Neutrophil (primary cell): ENCODE measurements around the gene MYL4.

Experiments
- H3K27ac ChIP-seq: fragments of 200-600 bp; sonication (generic); 2 replicates; pipeline ENCODE4 v1.5.1; 2016; ENCODE audit warnings: mild to moderate bottlenecking, moderate library complexity
- H3K27me3 ChIP-seq: fragments of 200-600 bp; sonication (generic); 2 replicates; pipeline ENCODE4 v1.6.0; 2016; ENCODE audit warnings: mild to moderate bottlenecking
- H3K36me3 ChIP-seq: fragments of 200-600 bp; sonication (generic); 2 replicates; pipeline ENCODE4 v1.5.1; 2017
- H3K4me1 ChIP-seq, 2 experiments: fragments of 200-600 bp in 1 of 2; sonication (generic) in 1 of 2; 1 replicate in 1 of 2; 2 replicates in 1 of 2; pipeline versions ENCODE4 v1.5.1 to v1.6.1; 2013 to 2016; ENCODE audit warnings: low read depth in 1 of 2, low read length in 1 of 2, mild to moderate bottlenecking in 1 of 2, moderate library complexity in 1 of 2; ENCODE audit not compliant: control insufficient read depth in 1 of 2, insufficient read depth in 1 of 2
- H3K4me3 ChIP-seq, 2 experiments: fragments of 200-600 bp in 1 of 2; sonication (generic) in 1 of 2; 1 replicate in 1 of 2; 2 replicates in 1 of 2; pipeline ENCODE4 v1.5.1; 2013 to 2016; ENCODE audit warnings: low read depth in 1 of 2, low read length in 1 of 2, mild to moderate bottlenecking in 1 of 2, moderate library complexity in 1 of 2
- H3K9me3 ChIP-seq: fragments of 200-600 bp; sonication (generic); 2 replicates; pipeline ENCODE4 v1.5.1; 2016
- CTCF ChIP-seq: fragments of 200-600 bp; sonication (generic); IDR thresholded peaks from 2 replicates; pipeline ENCODE4 v1.5.1; 2016; ENCODE audit warnings: antibody characterized with exemption

The MYL4 gene

GRCh38 chr17:47239967-47240651, 31.0 kb downstream of the MYL4 start:
- Histone ChIP-seq H3K27ac (no peak overlapping the region), H3K9me3 (no peaks in the 10 kb centered on the region), H3K27me3 (peaks cover 4% of the 10 kb centered on the region), H3K4me3 (no peak overlapping the region), H3K4me1 (peaks cover 0 to 3% of the 10 kb centered on the region in 2 experiments), H3K36me3 (no peaks in the 10 kb centered on the region)
- TF ChIP-seq CTCF, result no peak

GRCh38 chr17:47240806-47241205, 31.7 kb downstream of the MYL4 start:
- H3K36me3 ChIP-seq, result no peaks in the 10 kb centered on the region
- H3K9me3 ChIP-seq, result no peaks in the 10 kb centered on the region
- peaks cover 11% of the 10 kb centered on the region for H3K27me3 ChIP-seq
- no peak overlapping the region for H3K4me3 ChIP-seq
- H3K4me1 ChIP-seq, result peaks cover 0 to 3% of the 10 kb centered on the region in 2 experiments
- TF ChIP-seq CTCF, result no peak
- H3K27ac ChIP-seq, result no peak overlapping the region

GRCh38 chr17:47242648-47243047, 33.5 kb downstream of the MYL4 start:
- no peak overlapping the region for H3K4me3 ChIP-seq
- H3K36me3 ChIP-seq, result no peaks in the 10 kb centered on the region
- TF ChIP-seq CTCF, result no peak
- peaks cover 16% of the 10 kb centered on the region for H3K27me3 ChIP-seq
- no peak overlapping the region for H3K27ac ChIP-seq
- H3K9me3 ChIP-seq, result no peaks in the 10 kb centered on the region
- H3K4me1 ChIP-seq, result peaks cover 0 to 3% of the 10 kb centered on the region in 2 experiments

DNA sequence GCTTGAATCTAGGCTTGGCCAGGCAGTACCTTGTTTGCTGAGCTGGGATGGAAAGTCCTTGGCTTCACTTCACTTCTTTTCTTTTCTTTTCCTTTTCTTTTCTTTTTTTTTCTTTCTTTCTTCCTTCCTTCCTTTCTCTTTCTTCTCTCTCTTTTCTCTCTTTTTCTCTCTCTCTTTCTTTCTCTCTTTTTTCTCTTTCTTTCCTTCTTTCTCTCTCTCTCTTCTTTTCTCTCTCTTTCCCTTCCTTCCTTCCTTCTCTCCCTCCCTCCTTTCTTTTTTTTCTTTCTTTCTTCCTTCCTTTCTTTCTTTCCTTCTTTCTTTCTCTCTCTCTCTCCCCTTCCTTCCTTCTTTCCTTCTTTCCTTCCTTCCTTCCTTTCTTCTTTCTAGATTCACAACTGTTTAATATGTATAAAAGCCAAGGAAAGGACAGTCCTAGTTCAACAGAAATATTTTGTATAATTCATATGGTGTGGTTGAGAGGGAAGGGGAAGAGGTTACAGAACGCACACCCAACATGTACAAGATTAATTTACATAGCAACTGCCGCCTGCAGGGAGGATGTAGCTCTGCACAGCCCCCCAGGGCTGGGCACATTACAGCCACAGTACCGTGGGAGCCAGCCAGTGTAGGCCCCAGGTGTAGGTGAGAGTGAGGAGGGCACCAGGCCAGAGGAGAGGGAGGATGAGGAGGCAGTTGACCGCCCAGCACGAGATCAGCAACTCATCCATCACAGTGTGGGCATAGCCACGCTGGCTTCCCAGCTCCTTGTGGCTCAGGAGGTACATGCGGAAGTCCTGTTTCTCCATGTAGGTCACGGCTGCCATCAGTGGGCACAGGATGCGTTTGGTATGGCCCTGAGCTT, 34.8 kb downstream of the MYL4 start:
- peaks cover 25% of the 10 kb centered on the region for H3K27me3 ChIP-seq
- no peak overlapping the region for H3K4me3 ChIP-seq
- no peaks in the 10 kb centered on the region for H3K36me3 ChIP-seq
- no peak overlapping the region for H3K27ac ChIP-seq
- H3K9me3 ChIP-seq, result no peaks in the 10 kb centered on the region
- no peak for TF ChIP-seq CTCF
- peaks cover 0 to 3% of the 10 kb centered on the region in 2 experiments for H3K4me1 ChIP-seq

- Histone ChIP-seq H3K4me1 (peaks cover 0 to 3% of the 10 kb centered on the region in 2 experiments), H3K27ac (no peak overlapping the region)
- no peak for TF ChIP-seq CTCF
Measured at GRCh38 chr17:47244697-47245096, 35.5 kb downstream of the MYL4 start.

More at GRCh38 chr17:47244697-47245096, 35.5 kb downstream of the MYL4 start:
- Histone ChIP-seq H3K4me3 (no peak overlapping the region), H3K36me3 (no peaks in the 10 kb centered on the region), H3K27me3 (peaks cover 27% of the 10 kb centered on the region), H3K9me3 (no peaks in the 10 kb centered on the region)
